ENCODE results near the gene LTF.

- no peak for TF ChIP-seq KAT2B (IDR thresholded peaks at IDR 0.05; ENCODE audit: low read depth, low read length)
- TF ChIP-seq ZNF324 (CRISPR knock-in tag; IDR thresholded peaks at IDR 0.05), result no peak
- TF ChIP-seq PURB (CRISPR knock-in tag; IDR thresholded peaks at IDR 0.05; ENCODE audit: low read depth), result no peak
- no peak for TF ChIP-seq FOXM1 (IDR thresholded peaks at IDR 0.05; ENCODE audit: low read depth)
- no peak for TF ChIP-seq FOXM1 (CRISPR knock-in tag; IDR thresholded peaks at IDR 0.05; ENCODE audit: low read depth)
- TF ChIP-seq ARNT (IDR thresholded peaks at IDR 0.05), result no peak
- TF ChIP-seq SIN3A (IDR thresholded peaks at IDR 0.05; ENCODE audit: borderline replicate concordance in 2 of 2, control insufficient read depth in 1 of 2, low read depth in 2 of 2, low read length in 2 of 2), result no peak
- no peak for TF ChIP-seq DPF2 (IDR thresholded peaks at IDR 0.05)
- TF ChIP-seq, protein P1, sequence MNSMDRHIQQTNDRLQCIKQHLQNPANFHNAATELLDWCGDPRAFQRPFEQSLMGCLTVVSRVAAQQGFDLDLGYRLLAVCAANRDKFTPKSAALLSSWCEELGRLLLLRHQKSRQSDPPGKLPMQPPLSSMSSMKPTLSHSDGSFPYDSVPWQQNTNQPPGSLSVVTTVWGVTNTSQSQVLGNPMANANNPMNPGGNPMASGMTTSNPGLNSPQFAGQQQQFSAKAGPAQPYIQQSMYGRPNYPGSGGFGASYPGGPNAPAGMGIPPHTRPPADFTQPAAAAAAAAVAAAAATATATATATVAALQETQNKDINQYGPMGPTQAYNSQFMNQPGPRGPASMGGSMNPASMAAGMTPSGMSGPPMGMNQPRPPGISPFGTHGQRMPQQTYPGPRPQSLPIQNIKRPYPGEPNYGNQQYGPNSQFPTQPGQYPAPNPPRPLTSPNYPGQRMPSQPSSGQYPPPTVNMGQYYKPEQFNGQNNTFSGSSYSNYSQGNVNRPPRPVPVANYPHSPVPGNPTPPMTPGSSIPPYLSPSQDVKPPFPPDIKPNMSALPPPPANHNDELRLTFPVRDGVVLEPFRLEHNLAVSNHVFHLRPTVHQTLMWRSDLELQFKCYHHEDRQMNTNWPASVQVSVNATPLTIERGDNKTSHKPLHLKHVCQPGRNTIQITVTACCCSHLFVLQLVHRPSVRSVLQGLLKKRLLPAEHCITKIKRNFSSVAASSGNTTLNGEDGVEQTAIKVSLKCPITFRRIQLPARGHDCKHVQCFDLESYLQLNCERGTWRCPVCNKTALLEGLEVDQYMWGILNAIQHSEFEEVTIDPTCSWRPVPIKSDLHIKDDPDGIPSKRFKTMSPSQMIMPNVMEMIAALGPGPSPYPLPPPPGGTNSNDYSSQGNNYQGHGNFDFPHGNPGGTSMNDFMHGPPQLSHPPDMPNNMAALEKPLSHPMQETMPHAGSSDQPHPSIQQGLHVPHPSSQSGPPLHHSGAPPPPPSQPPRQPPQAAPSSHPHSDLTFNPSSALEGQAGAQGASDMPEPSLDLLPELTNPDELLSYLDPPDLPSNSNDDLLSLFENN (IDR thresholded peaks at IDR 0.05; ENCODE audit: low read depth in 2 of 2, low read length in 2 of 2), result no peak
- no peak for TF ChIP-seq ZNF717 (CRISPR knock-in tag; IDR thresholded peaks at IDR 0.05)
- no peak for TF ChIP-seq ETV6 (IDR thresholded peaks at IDR 0.05; ENCODE audit: borderline replicate concordance in 1 of 2, low read depth in 2 of 2, low read length in 1 of 2)
- no peak for TF ChIP-seq ETV6 (CRISPR knock-in tag; IDR thresholded peaks at IDR 0.05; ENCODE audit: borderline replicate concordance)
Observed at GRCh38 chr3:46397111-46397510, 67.6 kb downstream of the LTF start.

Data from K562 (cell line).